ENCODE measurements around the gene PIP5K1C. TPM values are rescaled to one million over a fixed set of nuclear protein-coding genes. Genes with fewer than 3 reads are reported as not detected.

PIP5K1C gene
- total and polyA plus RNA-seq, 8 donors, result 20.2 to 42.2 (median 27.0) TPM

DNA sequence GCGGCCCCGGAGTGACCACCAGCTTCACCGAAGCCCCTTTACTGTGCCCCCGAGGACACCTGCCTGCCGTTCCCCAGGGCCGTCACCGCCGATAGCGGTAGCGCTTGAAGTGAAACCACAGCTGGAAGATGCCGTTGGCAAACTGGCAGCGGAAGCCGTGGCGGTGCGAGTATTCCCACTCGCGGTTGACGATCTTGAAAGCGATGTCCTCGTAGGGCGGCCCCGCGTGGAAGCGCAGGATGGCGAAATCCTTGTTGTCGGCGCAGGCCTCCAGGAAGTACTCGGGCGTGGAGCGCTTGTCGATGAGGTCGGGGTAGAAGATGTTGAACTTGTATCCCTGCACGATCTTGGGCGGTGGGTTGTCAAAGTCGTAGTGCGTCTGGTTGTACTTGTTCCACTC, 88.4 kb downstream of the PIP5K1C start:
- TF ChIP-seq, protein P1, sequence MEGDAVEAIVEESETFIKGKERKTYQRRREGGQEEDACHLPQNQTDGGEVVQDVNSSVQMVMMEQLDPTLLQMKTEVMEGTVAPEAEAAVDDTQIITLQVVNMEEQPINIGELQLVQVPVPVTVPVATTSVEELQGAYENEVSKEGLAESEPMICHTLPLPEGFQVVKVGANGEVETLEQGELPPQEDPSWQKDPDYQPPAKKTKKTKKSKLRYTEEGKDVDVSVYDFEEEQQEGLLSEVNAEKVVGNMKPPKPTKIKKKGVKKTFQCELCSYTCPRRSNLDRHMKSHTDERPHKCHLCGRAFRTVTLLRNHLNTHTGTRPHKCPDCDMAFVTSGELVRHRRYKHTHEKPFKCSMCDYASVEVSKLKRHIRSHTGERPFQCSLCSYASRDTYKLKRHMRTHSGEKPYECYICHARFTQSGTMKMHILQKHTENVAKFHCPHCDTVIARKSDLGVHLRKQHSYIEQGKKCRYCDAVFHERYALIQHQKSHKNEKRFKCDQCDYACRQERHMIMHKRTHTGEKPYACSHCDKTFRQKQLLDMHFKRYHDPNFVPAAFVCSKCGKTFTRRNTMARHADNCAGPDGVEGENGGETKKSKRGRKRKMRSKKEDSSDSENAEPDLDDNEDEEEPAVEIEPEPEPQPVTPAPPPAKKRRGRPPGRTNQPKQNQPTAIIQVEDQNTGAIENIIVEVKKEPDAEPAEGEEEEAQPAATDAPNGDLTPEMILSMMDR (IDR thresholded peaks at IDR 0.05), result no peak
- Histone ChIP-seq H3K9me3 (no peaks in the 10 kb centered on the region), H3K4me3 (no peak overlapping the region), H3K27ac (no peak overlapping the region), H3K27me3 (peaks cover 0 to 18% of the 10 kb centered on the region in 2 donors), H3K4me1 (peaks cover 5 to 31% of the 10 kb centered on the region in 2 donors), H3K36me3 (peaks cover 0 to 50% of the 10 kb centered on the region in 2 donors)
- peak in 1 of 4 donors; percentile 70 for DNase-seq
- intact Hi-C loops (cut with DNase I), result loop anchor here in 1 of 2 donors (10.0 kb wide), 1 partner anchor 67 kb away; no protein-coding TSS in a partner anchor
- no peak for ATAC-seq

DNA sequence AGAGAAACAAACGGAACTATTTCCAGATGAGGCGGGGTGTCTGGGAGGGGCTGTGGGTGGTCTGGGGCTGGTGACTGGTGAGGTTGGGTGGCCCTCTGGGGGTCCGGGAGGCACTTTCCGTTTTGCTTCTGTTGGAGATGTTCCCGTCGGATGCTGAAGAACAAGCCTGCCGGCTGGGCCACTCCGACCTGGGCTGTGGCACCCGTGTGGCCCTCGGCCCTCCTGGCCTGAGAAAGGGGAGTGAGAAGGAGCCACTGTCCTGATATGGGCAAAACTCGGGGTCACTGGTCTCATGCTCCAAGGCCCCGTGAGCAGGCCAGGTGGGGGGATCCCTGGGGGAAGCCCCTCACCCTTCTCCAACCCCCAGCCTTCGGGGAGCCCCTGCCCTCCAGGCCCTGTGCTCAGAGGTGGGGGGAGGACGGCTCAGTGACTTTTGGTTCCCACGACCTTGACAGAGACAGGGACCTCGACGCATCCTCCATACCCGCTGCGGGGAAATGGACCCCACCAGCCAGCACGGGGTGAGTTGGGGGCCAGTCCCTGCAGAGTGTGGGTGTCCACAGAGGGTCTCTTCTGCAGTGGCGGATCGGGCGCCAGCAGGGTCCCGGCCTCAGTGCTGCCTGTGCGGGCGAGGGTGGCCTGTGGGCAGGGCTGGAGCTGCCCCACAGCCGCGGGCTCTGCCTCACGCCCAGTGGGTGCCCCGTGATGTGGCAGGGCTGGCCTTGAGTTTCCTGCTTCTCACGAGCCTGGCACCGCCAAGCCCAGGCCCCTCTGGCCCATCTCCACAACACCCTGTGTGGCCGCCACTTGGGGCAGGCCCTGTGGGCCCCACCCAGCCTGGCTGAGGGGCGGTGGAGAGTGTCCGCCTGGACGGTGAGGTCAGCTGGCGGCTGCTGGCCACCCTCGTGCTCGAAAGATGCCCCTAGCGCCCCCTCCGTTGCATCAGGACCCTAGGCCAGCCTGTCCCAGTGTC, 89.2 kb downstream of the PIP5K1C start:
- TF ChIP-seq, protein P1 (IDR thresholded peaks at IDR 0.05), result no peak
- H3K27ac ChIP-seq, result no peak overlapping the region
- intact Hi-C loops (cut with DNase I), result loop anchor here in 1 of 2 donors (10.0 kb wide), 1 partner anchor 66 kb away; no protein-coding TSS in a partner anchor
- H3K4me1 ChIP-seq, result peaks cover 5 to 39% of the 10 kb centered on the region in 2 donors
- ATAC-seq (no peak), DNase-seq (peak in 1 of 4 donors; percentile 71)
- no peaks in the 10 kb centered on the region for H3K9me3 ChIP-seq
- H3K4me3 ChIP-seq, result no peak overlapping the region
- H3K27me3 ChIP-seq, result peaks cover 0 to 26% of the 10 kb centered on the region in 2 donors
- peaks cover 0 to 46% of the 10 kb centered on the region in 2 donors for H3K36me3 ChIP-seq

DNA sequence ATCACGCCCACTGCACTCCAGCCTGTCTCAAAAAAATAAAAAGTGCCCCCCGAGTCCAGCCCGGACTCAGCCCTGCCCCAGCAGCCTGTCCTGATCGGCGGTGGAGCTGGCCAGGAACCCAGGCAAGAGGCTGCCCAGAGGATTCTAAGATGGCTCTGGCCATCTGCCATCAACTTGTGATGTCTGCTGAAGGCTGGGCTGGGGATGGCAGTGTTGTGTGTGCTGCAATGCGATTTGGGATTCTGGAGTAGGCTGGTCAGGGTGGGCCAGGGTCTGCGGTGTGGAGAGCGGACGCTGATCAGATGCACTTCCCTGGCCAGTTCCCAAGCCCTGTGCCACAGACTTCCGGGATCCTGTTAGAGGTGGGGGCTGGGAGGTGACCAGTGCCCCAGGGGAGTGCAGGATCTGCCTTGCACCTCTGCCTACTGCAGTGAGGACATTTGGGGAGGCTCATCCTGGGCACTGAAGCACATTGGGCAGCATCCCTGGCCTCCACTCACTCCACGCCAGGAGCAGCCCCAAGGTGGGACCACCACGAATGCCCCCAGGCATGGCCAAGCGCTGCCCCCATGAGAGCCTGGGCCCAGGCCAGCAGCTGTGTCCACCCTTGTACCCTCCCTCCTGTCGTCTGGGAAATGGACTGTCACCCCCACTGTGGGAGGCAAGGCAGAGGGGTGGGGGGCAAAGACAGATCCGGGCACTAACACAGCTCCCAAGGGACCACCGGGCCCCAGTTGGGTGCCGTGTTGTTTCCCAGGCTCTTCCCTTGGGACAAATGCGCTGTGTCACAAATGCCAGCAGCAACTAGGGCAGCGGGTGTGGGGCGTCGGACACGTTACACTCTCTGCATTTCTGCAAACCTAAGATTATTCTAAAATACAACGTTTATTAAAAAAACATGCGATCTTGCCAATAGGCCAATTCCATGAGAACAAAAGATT, 90.2 kb downstream of the PIP5K1C start:
- Histone ChIP-seq H3K27me3 (peaks cover 0 to 36% of the 10 kb centered on the region in 2 donors), H3K4me1 (peaks cover 5 to 42% of the 10 kb centered on the region in 2 donors), H3K27ac (peak overlapping the region; percentile 33 to 72), H3K9me3 (no peaks in the 10 kb centered on the region), H3K36me3 (peaks cover 0 to 37% of the 10 kb centered on the region in 2 donors), H3K4me3 (no peak overlapping the region)
- TF ChIP-seq, protein P1 (IDR thresholded peaks at IDR 0.05), result no peak
- intact Hi-C loops (cut with DNase I), result loop anchor here in 1 of 2 donors (10.0 kb wide), 1 partner anchor 65 kb away; no protein-coding TSS in a partner anchor
- ATAC-seq (no peak), DNase-seq (peak in 1 of 4 donors; percentile 48)

DNA sequence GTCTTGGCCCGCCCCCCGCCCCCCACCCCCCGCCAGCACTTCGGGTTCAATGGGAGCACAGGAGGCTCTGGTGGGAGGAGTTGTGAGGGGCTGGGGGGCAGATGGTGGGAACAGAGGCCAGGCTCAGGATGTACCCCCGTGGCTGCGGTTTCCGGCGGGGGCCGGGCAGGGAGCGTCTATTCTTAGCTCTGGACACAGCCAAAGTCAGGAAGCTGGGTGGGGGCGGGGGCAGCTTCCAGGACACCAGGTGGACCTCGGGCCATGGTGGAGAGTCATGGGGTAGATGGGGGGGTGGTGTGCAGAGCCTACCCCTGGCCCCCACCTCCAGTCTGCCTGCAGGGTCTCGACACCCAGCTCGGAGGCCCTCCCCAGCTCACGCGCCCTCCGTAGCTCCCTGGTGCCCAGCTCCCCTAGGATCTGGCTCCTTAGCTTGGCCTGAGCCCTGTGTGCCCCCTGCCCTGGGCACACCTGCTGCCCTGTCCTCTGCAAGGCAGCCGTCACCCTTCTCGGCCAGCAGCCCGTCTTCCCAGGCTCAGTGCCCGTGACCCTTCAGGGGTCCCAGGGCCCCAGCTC, 91.4 kb downstream of the PIP5K1C start:
- Histone ChIP-seq H3K9me3 (no peaks in the 10 kb centered on the region), H3K4me1 (peaks cover 5 to 53% of the 10 kb centered on the region in 2 donors), H3K27ac (peak overlapping the region; percentile 72 to 77), H3K27me3 (peaks cover 0 to 46% of the 10 kb centered on the region in 2 donors), H3K36me3 (peaks cover 0 to 34% of the 10 kb centered on the region in 2 donors), H3K4me3 (no peak overlapping the region)
- TF ChIP-seq, protein P1 (IDR thresholded peaks at IDR 0.05), result no peak
- DNase-seq (peak in 1 of 4 donors; percentile 60), ATAC-seq (no peak)
- intact Hi-C loops (cut with DNase I), result no loop called here
